Endothelial cell of umbilical vein (primary cell): ENCODE data around the gene PRR7. TPM values are rescaled to one million over a fixed set of nuclear protein-coding genes. Genes with fewer than 3 reads are reported as not detected.
A peak's percentile ranks its signal among the peaks of the same experiment; 100 is the strongest.
"Not testable (repeated sequence)": the region's sequence is repeated elsewhere in the genome, so short reads cannot be mapped to it uniquely, and the experiment has no call there.

Experiments
- BruUV-seq: library from RNA; stranded (reverse); fragments of 400-500 nt; replicated peaks from 2 replicates; lab custom pipeline; 2021; lab: Mats Ljungman, UMichigan
- CTCF ChIA-PET: fragments of 300-600, 350-600 bp; sonication (Branson Sonifier 250); formaldehyde crosslinking; loops from one replicate; lab custom pipeline; 2021; ENCODE audit warnings: antibody characterized with exemption, inconsistent platforms; lab: Charles Lee
- POLR2A ChIA-PET: fragments of 300-600, 350-600 bp; sonication (Branson Sonifier 250); formaldehyde crosslinking; loops from one replicate; lab custom pipeline; 2021; ENCODE audit warnings: antibody characterized with exemption, inconsistent platforms; lab: Charles Lee
- DNase-seq: peaks from one replicate; pipeline ENCODE4 v3.0.0-alpha.2; 2011; ENCODE audit warnings: low read depth, low spot score
- FAIRE-seq: peaks from 2 replicates; lab custom pipeline; 2011; peaks lifted over from hg19 to GRCh38; lab: Jason Lieb, UNC
- H2AFZ ChIP-seq: 2 replicates; pipeline ENCODE4 v1.6.0; 2012; ENCODE audit warnings: low read depth, low read length, control low read depth, inconsistent platforms
- H3K27ac ChIP-seq: 2 replicates; pipeline ENCODE4 v1.5.1; 2011; ENCODE audit warnings: low read depth, mild to moderate bottlenecking, control low read depth, low read length, moderate library complexity; ENCODE audit not compliant: insufficient read depth
- H3K27me3 ChIP-seq, 2 experiments: 2 replicates each; pipeline versions ENCODE4 v1.6.0 to v1.6.1; 2011; ENCODE audit warnings: low read length in 2 of 2, mixed read lengths in 1 of 2; ENCODE audit not compliant: control insufficient read depth in 2 of 2, insufficient read depth in 2 of 2
- H3K36me3 ChIP-seq, 2 experiments: 2 replicates in 1 of 2; 3 replicates in 1 of 2; pipeline ENCODE4 v1.5.1; 2011; ENCODE audit warnings: low read length in 2 of 2, mild to moderate bottlenecking in 1 of 2, moderate library complexity in 1 of 2; ENCODE audit not compliant: control insufficient read depth in 2 of 2, insufficient read depth in 2 of 2; ENCODE audit errors: extremely low read depth in 1 of 2
- H3K4me1 ChIP-seq: 3 replicates; pipeline ENCODE4 v1.5.1; 2011; ENCODE audit warnings: mild to moderate bottlenecking, low read length; ENCODE audit not compliant: control insufficient read depth, insufficient read depth; ENCODE audit errors: extremely low read depth
- H3K4me2 ChIP-seq: 2 replicates; pipeline ENCODE4 v1.6.1; 2011; ENCODE audit warnings: low read length, control low read depth, mixed read lengths; ENCODE audit not compliant: insufficient read depth
- H3K4me3 ChIP-seq, 3 experiments: fragments of 200-600 bp in 1 of 3; sonication (generic), shearing (Covaris generic) in 1 of 3; replicated peaks in 1 of 3; 2 replicates each; pipeline ENCODE4 v1.5.1; 2011 to 2016; ENCODE audit warnings: control low read depth in 3 of 3, low read length in 3 of 3, mild to moderate bottlenecking in 2 of 3, inconsistent platforms in 1 of 3, low read depth in 1 of 3, moderate library complexity in 1 of 3; ENCODE audit not compliant: insufficient read depth in 1 of 3
- H3K79me2 ChIP-seq: 2 replicates; pipeline ENCODE4 v1.6.0; 2012; ENCODE audit warnings: low read length, inconsistent platforms; ENCODE audit not compliant: control insufficient read depth, insufficient read depth
- H3K9ac ChIP-seq: replicated peaks from 2 replicates; pipeline ENCODE3; 2011; ENCODE audit warnings: low read length, control low read depth; ENCODE audit not compliant: insufficient read depth; ENCODE audit errors: extremely low read depth
- H3K9me1 ChIP-seq: replicated peaks from 3 replicates; pipeline ENCODE4 v1.6.0; 2011; ENCODE audit warnings: mild to moderate bottlenecking, low read length; ENCODE audit not compliant: control insufficient read depth, insufficient read depth; ENCODE audit errors: extremely low read depth
- H3K9me3 ChIP-seq: replicated peaks from 2 replicates; pipeline ENCODE4 v1.5.1; 2012; ENCODE audit warnings: low read length, inconsistent platforms; ENCODE audit not compliant: control insufficient read depth, insufficient read depth
- H4K20me1 ChIP-seq: replicated peaks from 2 replicates; pipeline ENCODE3; 2011; ENCODE audit warnings: mild to moderate bottlenecking, low read length; ENCODE audit not compliant: control insufficient read depth, insufficient read depth; ENCODE audit errors: extremely low read depth
- EZH2 ChIP-seq: IDR thresholded peaks from 2 replicates; pipeline ENCODE4 v1.6.1; 2012; ENCODE audit warnings: borderline replicate concordance, low read depth, mild to moderate bottlenecking, moderate library complexity, low read length, inconsistent platforms; ENCODE audit not compliant: severe bottlenecking
- JUN ChIP-seq: IDR thresholded peaks from 2 replicates; pipeline ENCODE4 v1.6.1; 2011; ENCODE audit warnings: borderline replicate concordance, low read depth; ENCODE audit not compliant: insufficient read length, insufficient read depth
- MYC ChIP-seq: IDR thresholded peaks from one replicate; pipeline ENCODE4 v1.6.1; 2011; ENCODE audit warnings: mild to moderate bottlenecking, low read depth, low read length
- POLR2A ChIP-seq: IDR thresholded peaks from 2 replicates; pipeline ENCODE4 v1.6.1; 2012; ENCODE audit warnings: low read depth, mild to moderate bottlenecking, control low read depth, low read length
- POLR2AphosphoS5 ChIP-seq: IDR thresholded peaks from 2 replicates; pipeline ENCODE4 v1.6.1; 2012; ENCODE audit warnings: low read depth, mild to moderate bottlenecking, control low read depth, low read length, moderate library complexity; ENCODE audit not compliant: insufficient read depth
- dilution Hi-C: fragments of 300-500 bp; cut with MboI; formaldehyde crosslinking; loops from one replicate; pipeline ENCODE4 v1.15.0; 2019; ENCODE audit warnings: low sequenced_read_pairs; ENCODE audit not compliant: extremely low pct_ligation_motif_present
- intact Hi-C: fragments of 100-400 bp; cut with micrococcal nuclease; formaldehyde crosslinking; loops from one replicate; pipeline ENCODE4 v1.10.0; 2022
- polyA plus RNA-seq, 4 experiments: library from polyadenylated mRNA; depleted of rRNA in 3 of 4; stranded (reverse) in 3 of 4; unstranded in 1 of 4; fragments of >200 nt; gene quantifications; 2 replicates each; pipeline versions ENCODE4 v1.2.1 to v1.2.3, GENCODE V29; 2011 to 2012; ENCODE audit warnings: missing spikeins in 1 of 4
- total RNA-seq: library from RNA; stranded (reverse); gene quantifications from 2 replicates; pipeline ENCODE4 v1.2.3, GENCODE V29; 2021

PRR7 gene
- total and polyA plus RNA-seq, 2 donors (not counting 3 experiments of a cell fraction or from before 2014, with no cell fraction given), result 6.5 to 6.6 TPM

DNA sequence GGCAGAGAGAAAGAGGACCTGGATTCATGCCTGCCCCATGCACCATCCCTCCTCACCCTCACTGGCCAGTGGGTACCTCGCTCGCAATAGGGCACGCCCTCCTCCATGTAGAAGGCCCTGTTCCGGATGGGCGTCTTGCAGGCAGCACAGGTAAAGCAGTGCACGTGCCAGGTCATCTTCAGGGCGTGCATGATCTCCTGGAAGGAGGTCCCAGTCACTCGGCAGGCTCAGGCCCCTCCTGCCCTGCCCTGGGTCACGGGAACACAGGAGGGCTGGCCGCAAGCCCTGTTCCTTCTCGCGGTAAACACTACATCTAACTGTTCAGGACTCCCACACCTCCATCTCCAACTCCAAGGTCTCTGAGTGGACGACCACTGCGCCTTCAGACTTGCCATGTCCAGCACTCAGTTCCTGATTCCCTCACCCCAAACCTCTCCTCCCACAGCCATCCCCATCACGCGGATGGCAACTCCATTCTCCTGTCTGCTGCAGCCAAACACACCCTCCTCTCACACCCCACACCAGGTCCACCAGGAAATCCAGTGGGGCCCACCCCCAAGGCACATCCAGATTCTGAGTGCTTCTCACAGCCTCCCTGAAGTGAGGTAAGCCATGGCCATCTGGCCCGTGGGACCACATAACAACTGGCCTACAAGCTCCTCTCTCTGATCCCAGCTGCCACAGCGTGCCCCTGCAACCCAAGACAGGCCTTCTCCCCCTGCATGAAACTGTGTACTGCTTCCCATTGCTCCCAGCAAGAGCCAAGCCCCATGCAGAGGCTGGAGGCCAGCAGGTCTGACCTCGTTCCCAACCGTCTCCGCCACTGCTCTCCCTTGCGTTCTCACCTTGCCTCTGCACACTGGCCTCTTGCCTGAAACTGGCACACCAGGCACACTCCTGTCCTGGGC, 37.6 kb downstream of the PRR7 start:
- POLR2A ChIA-PET, result interaction anchor here (1.2 kb wide), 1 partner anchor 13 kb away, joined by 4 read pairs; the partner anchor contains the start of gene PDLIM7
- intact Hi-C loops, result no loop called here
- H4K20me1 ChIP-seq, result no peaks in the 10 kb centered on the region

GRCh38 chr5:177484902-177485549, 38.4 kb downstream of the PRR7 start:
- no peak for FAIRE-seq
- dilution Hi-C loops (no loop called here), intact Hi-C loops (no loop called here)
- ChIA-PET CTCF (interaction anchor here (0.8 to 1.2 kb wide), 2 partner anchors 16 to 94 kb away, joined by 3 to 4 read pairs; no protein-coding TSS in a partner anchor), POLR2A (interaction anchor here (1.2 kb wide), 1 partner anchor 12 kb away, joined by 4 read pairs; the partner anchor contains the start of gene PDLIM7)
- no peaks in the 10 kb centered on the region for H4K20me1 ChIP-seq
- H3K9me3 ChIP-seq, result no peaks in the 10 kb centered on the region
- peaks cover 21 to 53% of the 10 kb centered on the region in 2 experiments for H3K36me3 ChIP-seq
- no peak overlapping the region for H3K4me2 ChIP-seq
- TF ChIP-seq EZH2 (no peak), POLR2AphosphoS5 (peak; percentile 3)
- peaks cover 4% of the 10 kb centered on the region for H3K79me2 ChIP-seq
- no TSS peak for BruUV-seq
- no peaks in the 10 kb centered on the region for H3K4me1 ChIP-seq
- H3K27ac ChIP-seq, result no peak overlapping the region
- no peaks in the 10 kb centered on the region for H3K9me1 ChIP-seq
- H3K27me3 ChIP-seq, result no peaks in the 10 kb centered on the region
- no peak for DNase-seq
- H3K9ac ChIP-seq, result no peak overlapping the region
- no peak overlapping the region for H2AFZ ChIP-seq
- no peak overlapping the region for H3K4me3 ChIP-seq

More for the DNA sequence above, 37.6 kb downstream of the PRR7 start:
- no peaks in the 10 kb centered on the region for H3K4me1 ChIP-seq
- no peaks in the 10 kb centered on the region for H3K9me1 ChIP-seq
- dilution Hi-C loops, result no loop called here
- BruUV-seq, result no TSS peak
- H3K27ac ChIP-seq, result no peak overlapping the region
- no peak for TF ChIP-seq JUN
- TF ChIP-seq MYC, result no peak
- TF ChIP-seq POLR2AphosphoS5, result peak; percentile 75
- TF ChIP-seq POLR2A, result peak; percentile 61
- H3K27me3 ChIP-seq, result no peaks in the 10 kb centered on the region
- peaks cover 16 to 48% of the 10 kb centered on the region in 2 experiments for H3K36me3 ChIP-seq
- CTCF ChIA-PET, result no interaction called here
- peaks cover 4% of the 10 kb centered on the region for H3K79me2 ChIP-seq
- H3K4me2 ChIP-seq, result no peak overlapping the region
- no peak overlapping the region for H2AFZ ChIP-seq
- H3K4me3 ChIP-seq, result no peak overlapping the region
- H3K9me3 ChIP-seq, result no peaks in the 10 kb centered on the region
- FAIRE-seq (no peak), DNase-seq (no peak)
- H3K9ac ChIP-seq, result no peak overlapping the region

GRCh38 chr5:177485753-177486152, 39.1 kb downstream of the PRR7 start:
- peaks cover 11% of the 10 kb centered on the region for H3K79me2 ChIP-seq
- peaks cover 21 to 59% of the 10 kb centered on the region in 2 experiments for H3K36me3 ChIP-seq
- H3K4me1 ChIP-seq, H3K27ac ChIP-seq, H3K4me2 ChIP-seq, H3K9me1 ChIP-seq, H2AFZ ChIP-seq, H3K9ac ChIP-seq, intact Hi-C loops, H3K27me3 ChIP-seq, dilution Hi-C loops, FAIRE-seq, H3K9me3 ChIP-seq, BruUV-seq, H4K20me1 ChIP-seq, H3K4me3 ChIP-seq, DNase-seq: not testable (repeated sequence)
- POLR2A ChIA-PET, result interaction anchor here (0.6 to 1.7 kb wide), 3 partner anchors 10 to 60 kb away, joined by 4 read pairs; partner anchors contain the start of genes GRK6 and PDLIM7
- CTCF ChIA-PET, result interaction anchor here (0.8 to 1.2 kb wide), 3 partner anchors 8 to 95 kb away, joined by 3 to 4 read pairs (median 3); no protein-coding TSS in a partner anchor
